GM23248 (cell line): ENCODE data around the gene TUG1.

Experiments used
- EZH2 ChIP-seq: fragments of 200-600 bp; sonication (generic); IDR thresholded peaks from 2 replicates; pipeline ENCODE4 v1.6.1; 2018; ENCODE audit warnings: antibody characterized with exemption, mild to moderate bottlenecking; ENCODE audit not compliant: insufficient read depth, poor library complexity, severe bottlenecking
- EZH2phosphoT487 ChIP-seq: fragments of 200-600 bp; sonication (generic); IDR thresholded peaks from 2 replicates; pipeline ENCODE4 v1.6.1; 2018; ENCODE audit warnings: antibody characterized with exemption, moderate library complexity, mild to moderate bottlenecking, low read depth; ENCODE audit not compliant: insufficient read depth

- TF ChIP-seq EZH2: no peak
- TF ChIP-seq EZH2phosphoT487: no peak
These were observed 25.9 kb downstream of the TUG1 start for GRCh38 chr22:30994960-30995359.
